GM21529 (cell line): ENCODE results near the gene PSMG4.

ENCODE experiments used
- ATAC-seq: cut with Tn5 transposase; IDR thresholded peaks from one replicate; pipeline ENCODE4 v1.9.1; 2021; ENCODE audit not compliant: unreplicated experiment

Gene PSMG4

GRCh38 chr6:3258720-3259490 lies at the start of gene PSMG4:
TSS of gene PSMG4 (plus strand) at chr6:3258947. CDS start at chr6:3259023, 76 bp downstream.
- ATAC-seq: peak; percentile 68

GRCh38 chr6:3209114-3210023 lies 49.4 kb upstream of the PSMG4 start:
- ATAC-seq: peak; percentile 79

- peak; percentile 14 for ATAC-seq
These were observed 48.6 kb upstream of the PSMG4 start for GRCh38 chr6:3210024-3210610.

- ATAC-seq: no peak
These were observed 47.1 kb upstream of the PSMG4 start for GRCh38 chr6:3211681-3212080.

- no peak for ATAC-seq
These were observed 46.5 kb upstream of the PSMG4 start for GRCh38 chr6:3212261-3212660.

GRCh38 chr6:3213334-3213695 lies 45.4 kb upstream of the PSMG4 start:
- ATAC-seq: no peak

GRCh38 chr6:3214898-3215297 lies 43.8 kb upstream of the PSMG4 start:
- no peak for ATAC-seq

GRCh38 chr6:3217286-3217685 lies 41.5 kb upstream of the PSMG4 start:
- ATAC-seq: no peak

GRCh38 chr6:3218266-3218665 lies 40.5 kb upstream of the PSMG4 start:
- ATAC-seq: no peak

GRCh38 chr6:3220366-3220765 lies 38.4 kb upstream of the PSMG4 start:
- ATAC-seq: no peak

- ATAC-seq: no peak
These were observed 37.2 kb upstream of the PSMG4 start for GRCh38 chr6:3221578-3221977.

- ATAC-seq: no peak
These were observed 36.2 kb upstream of the PSMG4 start for GRCh38 chr6:3222506-3223038.

- no peak for ATAC-seq
These were observed 32.7 kb upstream of the PSMG4 start for GRCh38 chr6:3226042-3226441.

- ATAC-seq: no peak
These were observed 32.0 kb upstream of the PSMG4 start for GRCh38 chr6:3226481-3227362.

- ATAC-seq: no peak
These were observed 31.2 kb upstream of the PSMG4 start, which contains the start of gene TUBB2B for GRCh38 chr6:3227363-3228045. TSS of gene TUBB2B (minus strand) at chr6:3227653. CDS start at chr6:3227543, 110 bp downstream.

- no peak for ATAC-seq
These were observed 30.6 kb upstream of the PSMG4 start for GRCh38 chr6:3228046-3228671.

- ATAC-seq: no peak
These were observed 29.8 kb upstream of the PSMG4 start for GRCh38 chr6:3228771-3229565.

- no peak for ATAC-seq
These were observed 29.1 kb upstream of the PSMG4 start for GRCh38 chr6:3229566-3230178.
